T47D (cell line): ENCODE measurements around the gene PSG6.
"Not testable (repeated sequence)": the region's sequence is repeated elsewhere in the genome, so short reads cannot be mapped to it uniquely, and the experiment has no call there.

Experiments
- DNase-seq, 2 experiments: peaks; one replicate each; pipeline versions ENCODE4 v3.0.0 to v3.0.0-alpha.2; 2011 to 2012; ENCODE audit warnings: low read depth in 1 of 2, low spot score in 1 of 2
- JUND ChIP-seq: IDR thresholded peaks from 2 replicates; pipeline ENCODE4 v1.6.1; 2012; ENCODE audit warnings: low read depth
- in situ Hi-C: cut with HindIII; loops from 2 replicates; pipeline ENCODE4 v1.10.0; 2016; ENCODE audit warnings: low sequenced_read_pairs, low pct_unique_long_range_greater_than_20kb

The PSG6 gene

DNA sequence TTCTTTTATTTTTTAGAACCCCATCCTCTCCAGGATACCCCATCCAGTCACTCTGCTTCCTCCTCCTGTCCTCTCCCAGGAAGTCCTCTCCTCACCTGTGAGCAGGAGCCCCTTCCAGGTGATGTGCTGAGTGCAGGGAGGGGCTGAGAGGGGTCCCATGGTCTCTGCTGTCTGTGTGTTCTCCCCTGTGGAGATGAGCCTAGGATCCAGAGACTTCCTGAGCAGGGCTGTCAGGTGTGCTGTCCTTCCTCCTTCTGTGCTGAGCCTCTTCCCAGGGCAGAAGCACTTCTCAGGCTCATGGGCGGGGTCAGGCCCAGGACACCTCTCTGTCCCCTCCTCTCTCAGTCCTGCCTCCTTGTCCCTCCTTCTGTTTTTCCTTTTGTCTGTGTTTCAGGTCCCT, at the start of gene PSG6:
TSS of gene PSG6 (minus strand) at position 261 of the 400 bp plus-strand sequence. CDS start at position 159, 102 bp downstream.
- in situ Hi-C loops, DNase-seq: not testable (repeated sequence)

- DNase-seq: no peak
- in situ Hi-C loops: no loop called here
- TF ChIP-seq JUND: no peak
Observed at GRCh38 chr19:42965176-42965575, 47.5 kb upstream of the PSG6 start.

GRCh38 chr19:42961119-42961518, 43.4 kb upstream of the PSG6 start:
- no peak for TF ChIP-seq JUND
- in situ Hi-C loops: no loop called here
- no peak for DNase-seq

DNA sequence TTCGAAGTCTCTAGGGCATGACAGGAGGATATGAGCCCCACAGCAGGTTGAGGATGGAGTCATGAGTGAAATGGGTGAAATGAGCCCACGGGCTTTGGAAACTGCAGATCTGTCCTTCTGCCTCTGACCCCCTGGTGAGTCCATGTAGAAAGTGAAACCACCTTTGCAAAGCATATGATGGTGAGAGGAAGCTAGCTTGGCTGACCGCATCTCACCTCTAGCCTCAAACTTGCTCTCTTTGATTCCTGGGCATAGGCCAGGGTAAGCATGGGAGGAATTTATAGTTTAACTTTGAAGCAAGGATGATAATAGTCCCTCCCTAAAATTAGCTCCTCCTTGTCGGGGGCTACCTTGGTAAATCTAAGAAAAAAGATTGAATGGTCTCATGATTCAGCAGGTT, 34.4 kb upstream of the PSG6 start:
- in situ Hi-C loops, DNase-seq: not testable (repeated sequence)

- in situ Hi-C loops, DNase-seq: not testable (repeated sequence)
Observed at GRCh38 chr19:42951476-42951875, 33.8 kb upstream of the PSG6 start.

- peak in 1 of 2 experiments; percentile 32 for DNase-seq
- TF ChIP-seq JUND: no peak
- in situ Hi-C loops: no loop called here
Observed at GRCh38 chr19:42942187-42942789, 24.6 kb upstream of the PSG6 start.

- DNase-seq, in situ Hi-C loops: not testable (repeated sequence)
Observed at GRCh38 chr19:42937107-42937506, 19.4 kb upstream of the PSG6 start, which contains the start of gene PSG7. Gene PSG7, minus strand, starts transcription at chr19:42937207. Its CDS starts 131 bp downstream, at chr19:42937076.

DNA sequence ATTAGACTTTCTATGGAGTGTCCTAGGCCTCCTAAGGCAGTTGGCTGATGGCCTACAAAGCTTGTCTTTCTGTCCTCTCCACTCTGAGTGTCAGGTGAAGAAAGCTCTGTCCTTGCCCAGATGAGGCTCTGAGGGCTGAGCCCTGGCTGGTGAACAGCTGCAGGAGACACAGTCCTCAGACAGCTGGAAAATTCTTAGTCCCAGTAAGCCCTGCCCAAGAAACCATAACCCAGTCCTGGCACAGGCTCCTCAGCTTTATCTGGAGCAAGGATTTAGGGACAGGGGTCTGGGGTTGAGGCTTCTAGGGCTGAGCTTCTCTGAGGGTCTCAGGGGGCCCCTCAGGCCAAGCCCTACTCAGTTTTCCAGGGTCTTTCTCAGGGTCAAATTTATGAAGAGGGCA, 17.0 kb upstream of the PSG6 start:
- in situ Hi-C loops, DNase-seq: not testable (repeated sequence)

GRCh38 chr19:42934183-42934582, 16.5 kb upstream of the PSG6 start:
- in situ Hi-C loops, DNase-seq: not testable (repeated sequence)

DNA sequence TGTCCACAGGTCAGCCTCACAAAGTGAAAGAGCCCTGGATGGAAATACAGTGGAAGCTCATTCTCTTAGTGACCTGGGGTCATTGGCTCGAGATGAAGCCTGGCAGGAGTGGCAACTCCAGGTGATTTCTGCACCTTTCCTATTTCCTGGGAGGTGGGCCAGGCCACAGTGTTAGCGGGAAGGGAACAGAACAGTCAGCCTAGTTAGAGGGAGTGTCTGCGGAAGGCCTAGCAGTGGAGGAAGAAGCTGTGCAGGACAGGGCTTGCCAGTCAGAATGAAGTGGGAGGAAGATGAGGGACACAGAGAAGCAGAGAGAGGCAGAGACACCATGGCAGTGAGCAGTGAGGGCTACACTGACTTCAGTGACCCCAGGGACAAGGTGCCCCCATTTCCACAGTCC, 15.7 kb upstream of the PSG6 start:
- DNase-seq, in situ Hi-C loops: not testable (repeated sequence)

- in situ Hi-C loops, DNase-seq: not testable (repeated sequence)
Observed at GRCh38 chr19:42932485-42933101, 14.9 kb upstream of the PSG6 start.

- in situ Hi-C loops: not testable (repeated sequence)
- peak in 1 of 2 experiments; percentile 33 for DNase-seq
Observed at GRCh38 chr19:42930214-42930613, 12.5 kb upstream of the PSG6 start.

DNA sequence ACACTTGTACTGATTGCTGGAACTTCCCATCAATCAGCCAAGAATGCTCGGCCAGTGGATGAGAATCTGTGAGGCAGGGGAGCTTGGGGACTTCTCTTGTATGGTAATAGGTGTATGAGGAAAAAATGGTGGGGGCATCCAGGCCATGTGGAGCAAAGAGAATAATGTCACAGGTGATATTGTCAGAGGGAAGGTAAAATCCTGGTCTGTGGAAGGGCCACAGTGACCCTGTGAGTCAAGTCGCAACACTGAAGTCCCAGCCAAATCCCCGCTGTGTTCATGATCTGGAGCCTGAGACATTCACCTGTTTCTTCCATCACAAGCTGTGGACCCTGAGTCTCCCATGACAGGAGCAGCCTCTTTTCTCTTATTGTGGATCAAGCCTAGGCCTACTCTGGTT, 11.2 kb upstream of the PSG6 start:
- in situ Hi-C loops: no loop called here
- TF ChIP-seq JUND: no peak
- no peak for DNase-seq

DNA sequence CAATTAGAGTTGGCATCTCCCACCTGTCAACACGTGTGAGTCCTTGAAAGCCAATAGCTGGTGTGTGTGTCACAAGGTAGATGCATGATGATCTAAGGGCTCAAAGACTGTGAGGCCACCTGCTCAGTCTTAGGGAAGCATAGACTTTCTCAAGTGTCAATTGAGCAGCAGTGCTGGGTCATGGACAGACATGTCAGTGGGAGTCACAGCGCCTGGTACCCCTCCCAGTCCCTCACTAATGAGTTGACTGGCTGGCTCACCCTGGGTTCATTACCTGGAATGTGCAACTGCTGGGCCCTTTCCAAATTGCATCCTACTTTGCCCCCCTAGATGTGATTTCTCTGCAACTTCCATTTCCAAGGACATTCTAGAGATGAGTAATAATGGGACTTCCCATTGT, 9.1 kb upstream of the PSG6 start:
- in situ Hi-C loops: no loop called here
- DNase-seq: no peak
- TF ChIP-seq JUND: no peak

DNA sequence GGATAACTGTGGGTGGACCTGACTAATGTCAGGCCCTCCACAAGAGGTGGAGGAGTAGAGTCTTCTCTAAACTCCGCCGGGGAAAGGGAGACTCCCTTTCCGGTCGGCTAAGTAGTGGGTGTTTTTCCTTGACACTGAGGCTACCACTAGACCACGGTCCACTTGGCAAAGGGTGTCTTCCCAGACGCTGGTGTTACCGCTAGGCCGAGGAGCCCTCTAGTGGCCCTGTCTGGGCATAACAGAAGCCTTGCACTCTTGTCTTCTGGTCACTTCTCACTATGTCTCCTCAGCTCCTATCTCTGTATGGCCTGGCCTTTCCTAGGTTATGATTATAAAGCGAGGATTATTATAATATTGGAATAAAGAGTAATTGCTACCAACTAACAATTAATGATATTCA, 5.4 kb upstream of the PSG6 start:
- in situ Hi-C loops: not testable (repeated sequence)
- DNase-seq: peak; percentile 3 to 67

GRCh38 chr19:42920971-42921370, 3.3 kb upstream of the PSG6 start:
- DNase-seq, in situ Hi-C loops: not testable (repeated sequence)
